Breast epithelium (tissue), 4 donors: ENCODE measurements around the gene CSRNP3. TPM values are rescaled to one million over a fixed set of nuclear protein-coding genes. Genes with fewer than 3 reads are reported as not detected.

ENCODE experiments used
- DNase-seq, 2 donors: peaks; one replicate each; pipeline ENCODE4 v3.0.0-alpha.2; 2019; ENCODE audit warnings: low spot score in 2 of 2
- H3K27ac ChIP-seq, 2 donors: fragments of 200-600 bp; sonication (generic) in 1 of 2; one replicate each; pipeline ENCODE4 v1.5.1; 2016 to 2019; ENCODE audit warnings: mild to moderate bottlenecking in 1 of 2
- H3K27me3 ChIP-seq, 2 donors: fragments of 200-600 bp; sonication (generic) in 1 of 2; one replicate each; pipeline versions ENCODE4 v1.5.1 to v1.6.0; 2017 to 2019; ENCODE audit warnings: control low read depth in 1 of 2, mild to moderate bottlenecking in 1 of 2
- H3K36me3 ChIP-seq: fragments of 200-600 bp; one replicate; pipeline ENCODE4 v1.5.1; 2019
- H3K4me1 ChIP-seq, 2 donors: fragments of 200-600 bp; sonication (generic); one replicate each; pipeline ENCODE4 v1.5.1; 2016 to 2019; ENCODE audit warnings: control low read depth in 1 of 2
- H3K4me3 ChIP-seq, 3 donors: fragments of 200-600 bp; sonication (generic); 1 replicate in 2 of 3; 2 replicates in 1 of 3; pipeline ENCODE4 v1.5.1; 2016 to 2019; ENCODE audit warnings: mild to moderate bottlenecking in 3 of 3, moderate library complexity in 2 of 3
- H3K9me3 ChIP-seq, 2 donors: fragments of 200-600 bp; sonication (generic) in 1 of 2; one replicate each; pipeline ENCODE4 v1.5.1; 2016 to 2019; ENCODE audit warnings: control low read depth in 1 of 2
- CTCF ChIP-seq, 3 donors: fragments of 450-650 bp; IDR thresholded peaks; one replicate each; pipeline ENCODE4 v1.5.1; 2016 to 2017; ENCODE audit warnings: antibody characterized with exemption in 3 of 3, mild to moderate bottlenecking in 3 of 3, moderate library complexity in 3 of 3
- POLR2A ChIP-seq: fragments of 450-650 bp; IDR thresholded peaks from one replicate; pipeline ENCODE4 v1.6.1; 2016; ENCODE audit warnings: antibody characterized with exemption, mild to moderate bottlenecking, moderate library complexity
- POLR2AphosphoS5 ChIP-seq, 3 donors: sonication (generic); formaldehyde crosslinking; IDR thresholded peaks; one replicate each; pipeline ENCODE4 v1.6.1; 2017; ENCODE audit warnings: antibody characterized with exemption in 3 of 3
- intact Hi-C: fragments of 100-400 bp; cut with DNase I; formaldehyde crosslinking; loops from one replicate; pipeline ENCODE4 v1.15.1; 2023; ENCODE audit warnings: low total_unique reads
- total RNA-seq, 3 donors: library from RNA; depleted of rRNA; stranded (reverse); fragments of >200 nt; gene quantifications; one replicate each; pipeline ENCODE4 v1.1.0, GENCODE V29; 2016

Gene CSRNP3
- total RNA-seq, 3 donors from 2014 or later, result 1.4 to 10.0 (median 2.0) TPM

DNA sequence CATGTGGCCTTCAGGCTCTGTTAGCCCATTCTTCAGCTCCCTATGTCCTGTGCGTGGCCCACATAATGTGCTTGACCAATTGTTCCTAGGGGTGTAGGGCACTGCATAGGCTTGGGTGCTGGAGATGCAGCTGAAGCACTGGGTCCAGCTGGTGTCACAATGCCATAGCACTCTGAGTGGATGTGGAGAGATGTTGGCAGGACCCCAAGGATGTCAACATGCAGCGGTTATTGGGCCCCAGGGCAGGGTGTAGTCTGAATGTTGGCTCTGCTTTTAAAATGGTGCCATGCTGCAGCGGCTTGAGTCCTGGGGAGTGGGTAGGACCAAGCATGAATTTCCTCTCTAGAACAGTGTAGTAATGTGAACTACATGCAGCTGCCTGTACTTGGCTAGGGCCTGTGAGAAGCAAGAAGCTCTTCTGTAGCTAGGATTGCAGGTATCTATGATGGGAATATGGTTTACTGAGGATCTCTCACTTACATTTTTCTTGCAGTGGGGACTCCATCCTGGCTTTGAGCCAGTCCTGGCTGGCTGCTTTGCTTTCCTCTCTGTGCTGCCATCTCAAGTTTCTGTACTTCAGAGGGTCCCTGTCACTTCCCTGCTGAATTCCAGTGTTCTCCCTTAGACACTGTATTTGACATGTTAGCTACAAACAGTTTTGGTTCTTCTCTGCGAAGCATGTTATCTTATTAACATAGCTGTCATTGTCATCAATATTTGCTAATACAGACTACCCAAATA is 148.4 kb downstream of the CSRNP3 start:
- Histone ChIP-seq H3K36me3 (no peaks in the 10 kb centered on the region), H3K4me1 (no peaks in the 10 kb centered on the region), H3K27ac (no peak overlapping the region), H3K27me3 (no peaks in the 10 kb centered on the region), H3K9me3 (no peaks in the 10 kb centered on the region), H3K4me3 (no peak overlapping the region)
- no peak for DNase-seq
- no peak for TF ChIP-seq CTCF (IDR thresholded peaks at IDR 0.05)
- no peak for TF ChIP-seq POLR2A
- TF ChIP-seq POLR2AphosphoS5 (IDR thresholded peaks at IDR 0.05), result no peak
- intact Hi-C loops, result no loop called here

DNA sequence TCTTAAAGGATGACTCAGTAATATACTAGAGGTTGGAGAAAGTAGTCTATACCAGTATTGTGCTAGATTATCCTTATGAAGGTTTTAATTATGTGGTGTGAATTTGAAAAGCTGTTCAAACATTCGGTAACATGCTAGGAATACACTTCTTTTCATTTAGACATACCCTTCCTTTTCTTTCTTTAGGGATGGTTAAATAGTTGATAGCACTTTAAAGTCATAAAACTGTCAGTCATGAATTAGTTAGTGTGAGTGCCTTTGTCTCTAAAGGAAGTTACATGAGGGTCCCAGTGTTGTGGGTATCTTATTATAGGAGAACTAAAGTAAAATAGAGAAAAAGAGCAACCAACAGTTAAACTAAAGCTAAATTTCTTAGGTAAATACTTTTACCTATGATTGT is 149.3 kb downstream of the CSRNP3 start:
- TF ChIP-seq CTCF (IDR thresholded peaks at IDR 0.05) (no peak), POLR2A (no peak), POLR2AphosphoS5 (IDR thresholded peaks at IDR 0.05) (no peak)
- no peaks in the 10 kb centered on the region for H3K9me3 ChIP-seq
- H3K36me3 ChIP-seq, result no peaks in the 10 kb centered on the region
- no peak overlapping the region for H3K27ac ChIP-seq
- no peaks in the 10 kb centered on the region for H3K4me1 ChIP-seq
- no peak for DNase-seq
- H3K27me3 ChIP-seq, result no peaks in the 10 kb centered on the region
- no peak overlapping the region for H3K4me3 ChIP-seq
- intact Hi-C loops, result no loop called here

- Histone ChIP-seq H3K27ac (no peak overlapping the region), H3K4me3 (no peak overlapping the region)
Observed at GRCh38 chr2:165621086-165621560, 151.6 kb downstream of the CSRNP3 start.

DNA sequence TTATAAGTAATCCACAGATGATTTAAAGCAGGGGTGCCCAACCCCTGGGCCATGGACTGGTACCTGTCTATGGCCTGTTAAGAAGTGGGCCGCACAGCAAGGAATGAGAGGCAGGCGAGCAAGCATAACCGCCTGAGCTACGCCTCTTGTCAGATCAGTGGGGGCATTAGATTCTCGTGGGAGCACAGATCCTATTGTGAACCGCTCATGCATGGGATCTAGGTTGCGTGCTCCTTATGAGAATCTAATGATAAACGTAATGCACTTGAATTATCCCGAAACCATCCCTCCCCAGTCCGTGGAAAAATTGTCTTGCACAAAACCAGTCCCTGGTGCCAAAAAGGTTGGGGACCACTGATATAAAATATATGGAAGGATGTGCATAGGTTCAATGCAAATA is 153.7 kb downstream of the CSRNP3 start:
- Histone ChIP-seq H3K36me3 (no peaks in the 10 kb centered on the region), H3K27ac (no peak overlapping the region), H3K9me3 (no peaks in the 10 kb centered on the region), H3K4me3 (no peak overlapping the region), H3K4me1 (no peaks in the 10 kb centered on the region), H3K27me3 (no peaks in the 10 kb centered on the region)
- TF ChIP-seq CTCF (IDR thresholded peaks at IDR 0.05), result no peak
- no peak for TF ChIP-seq POLR2AphosphoS5 (IDR thresholded peaks at IDR 0.05)
- TF ChIP-seq POLR2A, result no peak
- no peak for DNase-seq
- intact Hi-C loops, result no loop called here

More at GRCh38 chr2:165621086-165621560, 151.6 kb downstream of the CSRNP3 start:
- H3K9me3 ChIP-seq, result no peaks in the 10 kb centered on the region
- peak in 1 of 2 donors; percentile 36 for DNase-seq
- H3K4me1 ChIP-seq, result no peaks in the 10 kb centered on the region
- no peaks in the 10 kb centered on the region for H3K36me3 ChIP-seq
- no peak for TF ChIP-seq POLR2AphosphoS5 (IDR thresholded peaks at IDR 0.05)
- no peak for TF ChIP-seq POLR2A
- no peak for TF ChIP-seq CTCF (IDR thresholded peaks at IDR 0.05)
- intact Hi-C loops, result no loop called here
- H3K27me3 ChIP-seq, result no peaks in the 10 kb centered on the region

DNA sequence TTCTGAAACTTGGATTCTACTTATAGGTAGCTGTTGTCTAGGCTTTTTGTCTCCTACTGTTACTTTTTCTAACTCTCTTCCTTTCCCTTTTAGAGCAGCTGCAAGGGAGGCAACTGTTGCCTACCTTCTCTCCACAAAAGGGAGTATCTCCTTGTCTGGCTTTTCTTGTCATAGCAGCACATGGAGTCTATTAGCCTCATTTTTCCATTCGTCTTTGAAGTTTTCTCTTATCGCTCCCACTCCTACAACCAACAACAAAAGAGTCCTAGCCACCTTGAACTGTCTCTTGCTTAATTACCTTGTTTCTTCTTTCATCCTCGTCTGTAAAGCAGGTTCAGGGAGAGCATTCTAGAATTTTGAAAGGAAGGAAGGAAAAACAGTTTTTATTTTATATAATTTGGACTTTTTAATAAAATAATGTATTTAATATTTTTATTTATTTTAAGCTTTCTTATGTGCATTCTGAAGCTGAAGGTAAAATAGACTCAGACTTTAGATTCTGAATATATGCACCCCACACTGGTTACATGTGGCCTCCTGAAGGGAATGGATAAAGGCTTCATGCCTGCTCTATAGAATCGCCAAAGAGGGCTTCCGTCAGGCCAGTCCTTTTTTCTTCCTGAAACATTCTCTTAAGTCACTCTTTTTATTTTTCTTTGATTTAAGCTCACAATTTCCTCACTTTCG is 154.4 kb downstream of the CSRNP3 start:
- no peak overlapping the region for H3K4me3 ChIP-seq
- TF ChIP-seq CTCF (IDR thresholded peaks at IDR 0.05) (no peak), POLR2A (no peak), POLR2AphosphoS5 (IDR thresholded peaks at IDR 0.05) (no peak)
- H3K36me3 ChIP-seq, result no peaks in the 10 kb centered on the region
- H3K27ac ChIP-seq, result no peak overlapping the region
- no peaks in the 10 kb centered on the region for H3K4me1 ChIP-seq
- no peaks in the 10 kb centered on the region for H3K9me3 ChIP-seq
- intact Hi-C loops, result no loop called here
- no peak for DNase-seq
- H3K27me3 ChIP-seq, result no peaks in the 10 kb centered on the region
